AG09319 (cell line): ENCODE data around the gene THOP1.
A peak's percentile ranks its signal among the peaks of the same experiment; 100 is the strongest.

ENCODE experiments used
- DNase-seq: peaks from one replicate; pipeline ENCODE4 v3.0.0-alpha.2; 2010; ENCODE audit warnings: low read depth; ENCODE audit errors: extremely low read depth
- TF ChIP-seq, protein P1 (sequence below): IDR thresholded peaks from 2 replicates; pipeline ENCODE4 v1.5.1; 2011; ENCODE audit warnings: low read depth, mild to moderate bottlenecking, inconsistent platforms, low read length, moderate library complexity

THOP1 gene

DNA sequence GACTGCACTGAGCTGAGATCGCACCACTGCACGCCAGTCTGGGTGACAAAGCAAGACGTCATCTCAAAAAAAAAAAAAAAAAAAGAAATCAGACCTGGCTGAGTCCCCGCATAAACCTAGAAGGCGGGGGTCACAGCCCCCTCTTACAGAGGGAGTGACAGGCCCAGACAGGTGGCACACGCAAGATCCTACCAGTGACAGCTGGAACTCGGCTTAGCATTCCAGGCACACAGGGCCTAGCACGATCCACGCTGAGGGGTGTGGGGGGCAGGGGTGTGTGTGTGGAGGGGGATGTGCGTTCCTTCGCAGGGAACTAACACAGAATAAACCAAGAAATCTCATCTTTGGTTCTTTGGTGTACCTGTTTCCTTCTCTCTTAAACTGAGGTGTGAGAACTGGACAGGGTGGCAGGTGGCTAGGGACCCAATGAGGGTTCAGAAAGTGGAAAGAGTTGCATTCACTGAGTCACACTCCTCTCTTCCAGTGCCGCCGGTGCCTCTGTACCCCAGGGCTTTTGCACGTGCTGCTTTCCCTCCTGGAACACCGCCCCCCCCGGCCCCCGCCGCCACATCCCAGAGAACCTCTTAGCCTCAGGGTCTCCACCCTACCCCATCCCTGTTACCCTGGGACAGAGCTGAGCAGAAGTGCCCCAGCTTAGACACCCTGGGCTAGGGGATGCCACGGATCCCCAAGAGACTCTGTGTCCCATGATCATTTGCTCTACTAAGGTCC lies 7.2 kb upstream of the THOP1 start:
- TF ChIP-seq, protein P1, sequence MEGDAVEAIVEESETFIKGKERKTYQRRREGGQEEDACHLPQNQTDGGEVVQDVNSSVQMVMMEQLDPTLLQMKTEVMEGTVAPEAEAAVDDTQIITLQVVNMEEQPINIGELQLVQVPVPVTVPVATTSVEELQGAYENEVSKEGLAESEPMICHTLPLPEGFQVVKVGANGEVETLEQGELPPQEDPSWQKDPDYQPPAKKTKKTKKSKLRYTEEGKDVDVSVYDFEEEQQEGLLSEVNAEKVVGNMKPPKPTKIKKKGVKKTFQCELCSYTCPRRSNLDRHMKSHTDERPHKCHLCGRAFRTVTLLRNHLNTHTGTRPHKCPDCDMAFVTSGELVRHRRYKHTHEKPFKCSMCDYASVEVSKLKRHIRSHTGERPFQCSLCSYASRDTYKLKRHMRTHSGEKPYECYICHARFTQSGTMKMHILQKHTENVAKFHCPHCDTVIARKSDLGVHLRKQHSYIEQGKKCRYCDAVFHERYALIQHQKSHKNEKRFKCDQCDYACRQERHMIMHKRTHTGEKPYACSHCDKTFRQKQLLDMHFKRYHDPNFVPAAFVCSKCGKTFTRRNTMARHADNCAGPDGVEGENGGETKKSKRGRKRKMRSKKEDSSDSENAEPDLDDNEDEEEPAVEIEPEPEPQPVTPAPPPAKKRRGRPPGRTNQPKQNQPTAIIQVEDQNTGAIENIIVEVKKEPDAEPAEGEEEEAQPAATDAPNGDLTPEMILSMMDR, result no peak

DNA sequence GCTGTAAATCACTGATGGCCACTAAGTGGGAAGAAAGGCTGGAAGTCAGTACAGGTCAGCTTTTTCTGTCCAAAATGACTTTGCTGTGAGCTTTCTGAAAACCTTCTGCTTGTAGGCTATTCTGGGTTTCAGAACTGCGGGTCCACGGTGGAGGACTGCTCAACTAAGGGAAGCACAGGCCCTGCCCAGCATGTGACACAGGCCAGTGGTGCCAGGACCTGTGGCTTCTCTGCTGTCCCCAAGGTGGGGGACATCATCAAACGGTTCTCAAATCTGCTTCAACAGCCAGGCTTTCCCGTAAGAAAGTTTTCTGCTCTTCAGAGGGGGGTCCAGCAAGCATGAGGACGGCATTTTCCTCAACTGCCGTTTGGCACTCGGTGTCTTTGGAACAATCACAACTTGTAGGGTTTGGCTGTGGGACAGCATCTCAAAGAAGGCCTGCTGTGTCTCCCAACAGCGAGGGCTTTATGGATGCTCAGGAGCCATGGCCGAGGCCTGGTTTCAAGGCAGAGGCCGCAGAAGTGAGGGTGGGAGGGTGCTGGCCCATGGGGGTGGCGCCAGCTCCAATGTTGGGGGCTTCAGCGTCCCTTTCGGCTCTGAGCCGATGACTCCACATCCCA lies 6.1 kb upstream of the THOP1 start:
- no peak for DNase-seq
- TF ChIP-seq, protein P1, result no peak

More for the DNA sequence above, 7.2 kb upstream of the THOP1 start:
- DNase-seq, result no peak

DNA sequence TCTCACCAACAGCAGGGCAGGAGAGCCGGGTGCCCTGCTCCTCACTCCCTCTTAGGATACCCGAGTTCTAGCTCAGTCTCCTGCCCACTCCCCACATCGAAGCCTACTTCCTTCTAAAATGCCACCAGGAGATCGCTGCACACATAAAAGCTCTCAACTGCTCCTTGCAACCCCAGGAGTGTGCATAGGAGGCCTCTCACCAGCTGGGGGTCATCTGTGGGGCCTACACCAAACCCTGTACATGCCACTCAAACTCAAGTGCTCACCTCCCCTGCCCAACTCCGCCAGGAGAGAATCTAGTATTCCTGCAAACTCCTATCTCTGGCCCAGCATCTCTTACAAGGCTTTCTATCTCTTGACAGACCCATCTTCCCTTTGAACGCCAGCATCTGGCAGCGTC lies 5.0 kb upstream of the THOP1 start:
- no peak for DNase-seq
- TF ChIP-seq, protein P1, result no peak

DNA sequence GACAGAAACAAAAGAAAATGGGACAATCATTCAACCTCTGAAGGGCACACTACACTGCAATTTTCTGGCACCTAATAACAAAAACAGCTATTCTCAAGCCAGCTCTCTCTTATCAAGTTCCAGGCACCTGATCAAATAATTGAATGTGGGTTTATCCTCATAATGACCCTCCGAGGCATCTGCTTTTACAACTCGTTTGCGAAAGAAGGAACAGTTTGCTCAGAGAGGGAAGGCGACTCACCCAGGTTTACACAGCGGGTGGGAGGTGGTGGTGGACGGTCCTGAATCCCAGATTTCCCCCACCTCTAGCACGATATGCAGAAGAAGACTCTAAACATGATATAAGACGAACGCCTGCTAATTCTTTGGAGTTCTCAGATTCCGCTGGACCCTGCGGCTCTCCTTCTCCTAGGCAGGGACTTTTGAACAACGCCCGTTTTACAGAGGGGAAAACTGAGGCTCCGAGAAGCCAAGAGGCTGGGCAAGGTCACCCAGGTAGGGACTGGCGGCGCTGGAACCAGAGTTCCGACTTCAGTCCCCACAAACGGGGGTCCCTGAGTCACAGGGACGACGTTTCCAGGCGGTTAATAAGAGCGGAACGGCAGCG lies 2.9 kb upstream of the THOP1 start:
- DNase-seq, result no peak
- TF ChIP-seq, protein P1, result no peak

DNA sequence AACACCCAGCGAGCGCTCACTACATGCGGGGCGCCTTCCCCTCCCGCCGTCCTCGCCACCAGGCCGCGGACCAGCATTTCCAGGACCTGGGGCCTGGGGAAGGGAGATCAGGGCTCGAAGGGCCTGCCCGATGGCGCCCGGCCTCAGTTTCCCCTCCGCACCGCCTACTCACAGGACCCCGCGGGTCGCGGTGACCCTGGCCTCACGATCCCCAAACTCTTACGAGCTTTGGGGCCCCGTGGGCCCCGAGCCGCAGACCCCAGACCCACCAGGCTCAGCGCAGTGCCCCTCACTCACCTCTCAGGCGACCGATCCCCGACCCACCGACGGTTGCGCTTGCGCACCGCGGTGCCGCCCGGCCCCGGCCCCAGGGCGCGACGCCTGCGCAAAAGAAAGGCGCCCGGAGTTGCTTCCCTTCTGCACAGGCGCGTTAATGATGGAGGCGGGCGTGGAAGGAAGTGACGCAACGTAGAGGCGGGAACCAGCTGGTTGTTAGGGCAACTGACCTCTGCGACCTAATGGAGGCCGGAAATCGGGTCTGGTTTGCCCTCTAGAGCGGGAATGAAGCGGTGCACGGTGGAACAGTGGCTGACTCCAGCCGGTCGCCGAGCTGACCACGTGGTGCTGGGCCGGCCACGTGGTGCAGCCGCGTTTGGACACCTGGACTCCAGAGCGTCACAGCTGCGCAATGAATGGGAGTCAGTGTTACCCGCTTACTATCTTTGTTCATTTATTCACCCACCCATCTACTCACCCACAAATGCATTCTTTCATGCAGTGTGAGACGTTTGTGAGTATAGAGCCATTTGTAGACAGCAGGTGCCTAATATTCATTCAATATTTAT lies 2.1 kb upstream of the THOP1 start, which contains the start of gene SGTA:
Gene SGTA (minus strand): TSS at position 338 of the 845 bp plus-strand sequence. CDS start 14,205 bp downstream, outside the sequence.
- DNase-seq, result peak; percentile 97
- TF ChIP-seq, protein P1, result peak; percentile 40

DNA sequence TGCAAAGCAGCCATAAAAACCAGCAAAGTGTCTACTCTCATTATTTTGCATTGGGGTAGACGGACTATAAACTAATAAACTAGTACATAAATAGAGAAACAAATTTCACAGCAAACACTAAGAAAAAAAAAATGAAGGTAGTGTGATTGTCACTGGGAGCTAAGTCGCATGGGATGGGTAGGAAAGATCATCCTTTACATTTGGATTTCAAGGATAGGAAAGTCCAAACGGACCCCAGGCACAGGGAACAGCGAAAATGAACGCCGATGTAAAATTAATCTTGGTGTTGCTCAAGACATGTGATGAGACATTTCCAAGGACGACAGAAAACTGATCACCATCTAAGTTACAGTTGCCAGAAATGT lies 1.5 kb upstream of the THOP1 start:
- TF ChIP-seq, protein P1, result no peak

More for the DNA sequence above, 1.5 kb upstream of the THOP1 start:
- DNase-seq, result no peak
